NB4 (cell line): ENCODE measurements around the gene LIF.

Source experiments
- MYC ChIP-seq: IDR thresholded peaks from 2 replicates; pipeline ENCODE4 v1.6.1; 2011; ENCODE audit warnings: low read depth, low read length
- POLR2A ChIP-seq: IDR thresholded peaks from 2 replicates; pipeline ENCODE4 v1.6.1; 2011; ENCODE audit warnings: mild to moderate bottlenecking; ENCODE audit not compliant: insufficient read length; ENCODE audit errors: extremely low read depth
- TF ChIP-seq, protein P1 (sequence below): IDR thresholded peaks from one replicate; pipeline ENCODE4 v1.5.1; 2012; ENCODE audit warnings: low read depth, low read length

DNA sequence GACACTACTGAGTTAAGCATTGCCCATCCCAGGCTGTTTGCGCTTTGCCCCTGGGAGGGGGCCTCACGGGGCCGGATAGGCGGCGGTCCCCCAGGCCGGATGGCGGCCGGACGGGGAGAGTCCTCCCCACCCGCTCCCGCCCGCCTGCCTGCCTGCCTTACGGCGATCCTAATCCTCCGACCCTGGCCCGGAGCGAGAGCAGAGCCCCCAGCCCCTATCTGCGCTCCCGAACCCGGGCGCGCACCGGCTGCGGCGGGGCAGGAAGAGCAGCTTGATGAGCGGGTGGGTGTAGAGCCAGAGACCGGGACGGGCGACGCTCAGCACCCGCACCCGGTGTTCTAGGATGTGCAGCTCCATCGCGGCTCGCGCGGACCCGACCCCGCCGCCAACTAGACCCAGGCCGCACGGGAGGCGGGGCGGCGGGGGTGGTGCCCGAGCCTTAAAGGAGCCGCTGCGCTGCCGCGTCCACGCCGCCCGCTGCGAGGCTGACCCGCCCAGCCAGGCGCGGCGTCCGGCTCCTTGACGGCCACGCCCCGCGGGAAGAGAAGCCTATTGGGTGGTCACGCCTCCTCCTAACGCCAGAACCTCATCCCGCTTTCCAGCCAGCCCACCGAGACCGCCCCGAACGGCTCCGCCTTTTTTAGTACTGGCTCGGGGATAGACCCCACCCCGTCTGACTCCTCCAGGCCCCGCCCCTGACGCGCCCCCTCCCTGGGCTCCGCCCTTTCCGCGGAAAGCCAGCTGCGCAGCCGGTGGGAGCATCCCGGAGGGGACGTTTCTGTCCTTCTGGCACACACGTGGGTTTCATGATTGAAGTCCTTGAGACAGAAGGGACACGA lies 42.8 kb upstream of the LIF start, which contains the start of gene CASTOR1:
- TF ChIP-seq, protein P1, sequence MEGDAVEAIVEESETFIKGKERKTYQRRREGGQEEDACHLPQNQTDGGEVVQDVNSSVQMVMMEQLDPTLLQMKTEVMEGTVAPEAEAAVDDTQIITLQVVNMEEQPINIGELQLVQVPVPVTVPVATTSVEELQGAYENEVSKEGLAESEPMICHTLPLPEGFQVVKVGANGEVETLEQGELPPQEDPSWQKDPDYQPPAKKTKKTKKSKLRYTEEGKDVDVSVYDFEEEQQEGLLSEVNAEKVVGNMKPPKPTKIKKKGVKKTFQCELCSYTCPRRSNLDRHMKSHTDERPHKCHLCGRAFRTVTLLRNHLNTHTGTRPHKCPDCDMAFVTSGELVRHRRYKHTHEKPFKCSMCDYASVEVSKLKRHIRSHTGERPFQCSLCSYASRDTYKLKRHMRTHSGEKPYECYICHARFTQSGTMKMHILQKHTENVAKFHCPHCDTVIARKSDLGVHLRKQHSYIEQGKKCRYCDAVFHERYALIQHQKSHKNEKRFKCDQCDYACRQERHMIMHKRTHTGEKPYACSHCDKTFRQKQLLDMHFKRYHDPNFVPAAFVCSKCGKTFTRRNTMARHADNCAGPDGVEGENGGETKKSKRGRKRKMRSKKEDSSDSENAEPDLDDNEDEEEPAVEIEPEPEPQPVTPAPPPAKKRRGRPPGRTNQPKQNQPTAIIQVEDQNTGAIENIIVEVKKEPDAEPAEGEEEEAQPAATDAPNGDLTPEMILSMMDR = no peak
- TF ChIP-seq POLR2A (no peak), MYC (no peak)
